GM12878 (cell line): ENCODE results near the gene CETP. TPM values are rescaled to one million over a fixed set of nuclear protein-coding genes. Genes with fewer than 3 reads are reported as not detected.

Experiments
- ELK1 ChIP-seq: IDR thresholded peaks from 2 replicates; pipeline ENCODE4 v1.6.1; 2012; ENCODE audit warnings: low read depth, low read length, improper control_type of control experiment
- EP300 ChIP-seq, 2 experiments: fragments of 150-350 bp in 1 of 2; IDR thresholded peaks; 2 replicates each; pipeline ENCODE4 v1.6.1; 2011 to 2012; ENCODE audit warnings: low read depth in 2 of 2, low read length in 2 of 2, borderline replicate concordance in 1 of 2, improper control_type of control experiment in 1 of 2, inconsistent platforms in 1 of 2; ENCODE audit not compliant: control insufficient read depth in 1 of 2
- PML ChIP-seq: IDR thresholded peaks from 2 replicates; pipeline ENCODE4 v1.6.1; 2012; ENCODE audit warnings: low read length, inconsistent platforms
- TARDBP ChIP-seq: IDR thresholded peaks from 2 replicates; pipeline ENCODE4 v1.6.1; 2016; ENCODE audit warnings: borderline replicate concordance
- ZNF687 ChIP-seq: fragments of 450-650 bp; IDR thresholded peaks from 2 replicates; pipeline ENCODE4 v1.6.1; 2017; ENCODE audit warnings: mild to moderate bottlenecking, moderate library complexity
- polyA plus RNA-seq, 11 experiments: library from polyadenylated mRNA; depleted of rRNA in 4 of 11; unstranded in 6 of 11; stranded (reverse) in 5 of 11; fragments of >200 nt; fragmentation: Nextera tagmentation in 4 of 11; fragmentation: Illumina TruSeq in 1 of 11; extraction: Ambion mirVana in 4 of 11; extraction: Trizol in 1 of 11; gene quantifications; 1 replicate in 1 of 11; 2 replicates in 10 of 11; pipeline versions ENCODE4 v1.2.1 to v1.2.3, GENCODE V29; 2011 to 2016; ENCODE audit warnings: inconsistent platforms in 2 of 11, missing spikeins in 2 of 11, low read depth in 1 of 11
- total RNA-seq, 4 experiments: library from RNA; depleted of rRNA in 3 of 4; stranded (reverse); fragments of >200 nt in 3 of 4; fragmentation: Illumina TruSeq in 1 of 4; extraction: Trizol in 1 of 4; gene quantifications; 2 replicates each; pipeline versions ENCODE4 v1.2.1 to v1.2.3, GENCODE V29; 2013 to 2021

CETP gene
- total and polyA plus RNA-seq, 10 of the 15 experiments (the other 5 are each of a cell fraction or from before 2014, with no cell fraction given), result 1.2 to 6.4 (median 2.1) TPM

GRCh38 chr16:56999409-57000270 lies 37.9 kb downstream of the CETP start (continued):
- TF ChIP-seq ZNF687, result peak; percentile 71
- peak in 1 of 2 experiments; percentile 14; a peak in 1 of 4 replicates for TF ChIP-seq EP300 (IDR thresholded peaks at IDR 0.05; ENCODE audit: borderline replicate concordance in 1 of 2, control insufficient read depth in 1 of 2, low read depth in 2 of 2, low read length in 2 of 2)
- peak; percentile 98 for TF ChIP-seq ELK1
- no peak for TF ChIP-seq PML
- TF ChIP-seq TARDBP, result no peak
